ENCODE measurements around the gene GRID2. TPM values are rescaled to one million over a fixed set of nuclear protein-coding genes. Genes with fewer than 3 reads are reported as not detected.
"Not testable (repeated sequence)": the region's sequence is repeated elsewhere in the genome, so short reads cannot be mapped to it uniquely, and the experiment has no call there.

The GRID2 gene
- polyA plus RNA-seq, 3 donors, result 3.3 to 6.3 (median 4.8) TPM

GRCh38 chr4:93303440-93303839 is 999.7 kb downstream of the GRID2 start:
- DNase-seq (ENCODE audit: extremely low read depth in 1 of 11, low read depth in 9 of 11, low spot score in 4 of 11), result no peak

DNA sequence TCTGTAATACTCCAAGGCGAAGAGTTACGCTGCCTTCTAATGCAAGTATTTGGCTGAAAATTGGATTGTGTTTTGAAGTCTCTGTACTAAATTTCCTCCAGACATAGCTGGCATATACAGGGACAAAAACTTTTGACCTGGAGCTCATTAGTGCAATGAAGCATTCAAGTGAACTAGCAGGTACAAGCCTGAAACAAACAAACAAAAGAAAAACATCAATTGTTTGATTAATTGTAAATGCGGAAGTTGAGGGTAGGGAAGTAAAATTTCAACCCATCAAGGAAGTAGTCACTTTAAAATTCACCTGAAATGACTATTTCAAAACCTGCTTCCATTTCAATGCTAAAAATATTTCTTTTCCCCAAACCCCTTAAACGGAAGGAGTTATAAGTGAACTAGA is 1008.5 kb downstream of the GRID2 start:
- no peak for DNase-seq (ENCODE audit: extremely low read depth in 1 of 11, low read depth in 9 of 11, low spot score in 4 of 11)

DNA sequence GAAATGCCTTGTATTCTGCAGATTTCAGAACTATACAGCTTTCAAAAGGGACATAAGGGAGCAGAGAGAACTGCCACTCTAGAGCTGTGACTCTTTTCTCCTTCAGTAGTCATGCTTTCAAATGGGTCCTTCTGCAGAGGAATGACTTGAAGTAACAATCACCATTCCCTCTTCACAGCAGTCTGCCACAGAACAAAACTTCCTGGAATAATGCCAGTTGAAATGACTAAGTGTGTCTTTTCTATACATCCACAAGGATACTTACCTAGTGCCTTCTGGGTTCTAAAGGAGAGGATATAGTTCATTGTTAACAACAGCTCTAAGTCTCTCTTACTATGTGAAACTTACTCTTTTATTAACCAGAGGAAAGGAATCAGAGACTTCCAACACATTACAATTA is 1009.4 kb downstream of the GRID2 start:
- DNase-seq (ENCODE audit: extremely low read depth in 1 of 11, low read depth in 9 of 11, low spot score in 4 of 11), result no peak

DNA sequence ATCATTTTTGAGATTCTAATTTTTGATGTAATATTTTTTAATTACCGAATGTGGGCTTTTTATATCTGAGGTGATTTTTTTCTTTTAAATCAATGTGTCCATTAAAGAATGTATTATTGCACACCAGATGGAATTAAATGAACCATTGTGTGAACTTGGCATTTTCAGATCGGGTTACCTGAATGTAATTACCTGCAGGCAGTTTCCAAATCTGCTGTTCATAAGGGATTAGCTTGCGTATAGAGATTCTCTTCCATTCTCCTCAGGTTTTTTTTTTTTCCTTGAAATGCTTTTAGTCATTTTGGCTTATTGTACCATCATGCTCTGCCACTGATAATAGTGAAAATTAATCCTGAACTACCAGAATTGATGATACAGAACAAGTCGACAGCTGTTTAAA is 1013.3 kb downstream of the GRID2 start:
- no peak for DNase-seq (ENCODE audit: extremely low read depth in 1 of 11, low read depth in 9 of 11, low spot score in 4 of 11)

GRCh38 chr4:93317561-93317960 is 1013.8 kb downstream of the GRID2 start:
- DNase-seq (ENCODE audit: extremely low read depth in 1 of 11, low read depth in 9 of 11, low spot score in 4 of 11), result no peak

- no peak for DNase-seq (ENCODE audit: extremely low read depth in 1 of 11, low read depth in 9 of 11, low spot score in 4 of 11)
These were observed 1015.3 kb downstream of the GRID2 start for GRCh38 chr4:93319041-93319440.

DNA sequence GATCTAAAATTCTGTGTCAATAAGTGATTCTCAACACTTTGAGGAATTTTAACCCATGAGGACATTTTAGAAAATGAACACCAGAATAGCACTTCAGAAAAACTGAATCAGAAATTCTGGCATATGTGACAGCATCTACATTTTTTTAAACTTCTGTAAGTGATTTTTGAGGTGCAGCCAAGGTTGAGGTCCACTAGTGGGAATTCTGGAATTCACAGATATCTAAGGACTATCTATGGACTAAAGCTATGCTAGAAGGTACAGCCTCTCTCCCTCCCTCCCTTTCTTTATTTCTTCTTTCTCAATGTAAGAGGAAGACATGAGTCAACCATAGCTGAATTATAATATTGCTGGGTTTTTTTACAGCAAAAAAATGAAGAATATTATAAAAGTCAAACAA is 1016.6 kb downstream of the GRID2 start:
- no peak for DNase-seq (ENCODE audit: extremely low read depth in 1 of 11, low read depth in 9 of 11, low spot score in 4 of 11)

DNA sequence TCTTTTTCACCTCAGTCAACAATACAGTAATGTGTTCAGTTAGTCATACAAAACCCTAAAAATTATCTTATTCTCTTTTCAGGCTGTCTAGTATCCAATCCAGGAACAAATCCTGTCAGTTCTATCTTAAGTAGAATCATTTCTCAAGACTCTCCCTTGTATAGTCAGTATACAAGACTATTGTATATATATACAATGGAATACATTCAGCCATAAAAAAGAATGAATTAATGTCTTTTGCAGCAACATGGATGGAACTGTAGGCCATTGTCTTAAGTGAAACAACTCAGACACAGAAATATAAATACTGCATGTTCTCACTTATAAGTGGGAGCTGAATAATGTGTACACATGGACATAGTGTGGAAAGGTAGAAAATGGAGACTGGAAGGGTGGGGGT is 1023.6 kb downstream of the GRID2 start:
- no peak for DNase-seq (ENCODE audit: extremely low read depth in 1 of 11, low read depth in 9 of 11, low spot score in 4 of 11)

- peak in 4 of 11 donors; percentile 6 to 20 (median 14) for DNase-seq (ENCODE audit: extremely low read depth in 1 of 11, low read depth in 9 of 11, low spot score in 4 of 11)
These were observed 1030.2 kb downstream of the GRID2 start for GRCh38 chr4:93334003-93334402.

DNA sequence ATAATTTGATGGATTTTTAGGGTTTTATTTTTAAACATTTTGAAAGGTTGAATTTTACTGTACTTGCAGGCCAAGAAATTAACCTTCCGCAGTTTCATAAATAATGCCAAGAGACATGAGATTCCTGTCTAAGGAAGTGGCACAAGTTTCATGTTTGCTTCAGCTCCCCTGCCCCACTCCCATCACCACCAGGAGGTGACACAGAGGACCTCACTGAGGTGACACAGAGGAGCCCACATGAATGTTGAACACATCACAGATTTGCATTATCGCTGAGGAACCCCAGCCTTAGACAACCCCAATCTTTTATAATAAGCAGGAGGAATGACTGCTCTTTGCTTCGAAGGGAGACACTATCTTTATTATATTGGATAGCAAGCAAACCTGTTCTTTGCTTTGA is 1033.4 kb downstream of the GRID2 start:
- no peak for DNase-seq (ENCODE audit: extremely low read depth in 1 of 11, low read depth in 9 of 11, low spot score in 4 of 11)

DNA sequence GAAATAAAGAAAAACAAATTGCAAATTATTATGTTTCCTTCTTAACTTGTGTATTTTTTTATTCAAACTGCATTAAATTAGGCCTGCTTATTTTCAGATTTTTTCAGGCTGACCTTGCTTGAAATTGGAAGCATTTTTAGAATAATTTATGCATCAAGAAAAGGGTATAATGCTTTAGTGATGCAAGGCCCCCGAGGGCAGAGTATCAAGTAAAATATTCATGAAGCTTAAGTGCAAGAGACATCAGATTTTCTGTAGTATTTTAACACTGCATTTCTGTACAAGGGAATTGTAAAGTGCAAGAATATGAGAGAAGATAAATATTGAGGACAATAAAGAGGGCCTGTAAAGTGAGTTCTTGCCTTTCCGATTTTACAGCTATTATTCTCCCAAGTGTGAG is 1039.0 kb downstream of the GRID2 start:
- DNase-seq (ENCODE audit: extremely low read depth in 1 of 11, low read depth in 9 of 11, low spot score in 4 of 11), result no peak

DNA sequence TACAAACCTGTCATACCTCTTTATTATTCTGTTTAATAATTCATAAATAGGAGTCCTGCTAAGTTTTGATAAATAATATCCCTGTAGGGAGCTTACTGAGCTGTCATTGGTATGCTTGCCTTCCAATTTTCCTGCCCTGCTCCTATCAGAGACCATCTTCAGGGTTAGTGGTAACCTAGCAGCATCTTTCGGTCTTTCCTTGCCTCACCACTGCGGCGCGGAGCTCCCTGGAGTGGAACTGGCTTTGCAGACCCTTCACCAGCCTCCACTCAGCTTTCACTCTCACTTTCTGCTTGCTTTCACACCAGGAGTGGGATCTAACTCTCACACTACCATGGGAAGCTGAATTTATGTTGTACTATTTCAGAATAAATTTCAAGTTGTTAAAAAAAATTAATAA is 1043.1 kb downstream of the GRID2 start:
- no peak for DNase-seq (ENCODE audit: extremely low read depth in 1 of 11, low read depth in 9 of 11, low spot score in 4 of 11)

DNA sequence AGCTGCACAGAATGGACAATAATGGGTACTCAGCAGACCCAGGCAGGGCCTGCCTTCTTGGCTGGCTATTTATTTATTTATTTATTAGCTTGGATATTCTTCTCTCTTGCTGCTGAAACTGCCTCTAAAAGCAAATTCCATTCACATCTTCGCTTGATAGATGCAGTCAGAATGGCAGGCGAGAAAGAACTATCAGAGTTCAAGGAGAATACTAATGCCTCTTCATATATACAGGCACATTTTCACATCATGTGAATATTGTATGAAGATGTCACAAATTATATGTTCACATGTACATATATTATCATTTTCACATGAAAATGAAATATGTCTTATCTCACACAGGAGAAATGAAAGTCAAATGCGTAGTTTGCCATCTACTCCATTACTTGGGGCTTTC is 1045.1 kb downstream of the GRID2 start:
- no peak for DNase-seq (ENCODE audit: extremely low read depth in 1 of 11, low read depth in 9 of 11, low spot score in 4 of 11)

DNA sequence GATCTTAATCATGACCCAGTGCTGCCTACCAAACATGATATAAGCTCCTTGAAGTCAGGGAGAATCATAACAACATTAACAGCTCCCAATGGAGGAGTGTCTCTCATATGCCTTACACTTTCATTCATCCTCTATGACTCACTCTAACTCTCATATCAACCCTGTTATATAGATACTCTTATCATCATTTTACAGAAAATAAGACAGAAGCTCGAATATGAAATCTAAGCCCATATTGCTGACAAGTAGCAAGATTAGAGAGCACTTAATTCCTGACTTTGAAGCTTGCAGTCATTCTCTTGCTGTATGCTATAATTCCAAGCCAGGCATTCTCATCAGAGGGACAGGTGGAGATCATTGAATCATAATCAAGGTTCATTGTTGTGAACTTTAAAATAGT is 1048.1 kb downstream of the GRID2 start:
- DNase-seq (ENCODE audit: extremely low read depth in 1 of 11, low read depth in 9 of 11, low spot score in 4 of 11), result no peak

DNA sequence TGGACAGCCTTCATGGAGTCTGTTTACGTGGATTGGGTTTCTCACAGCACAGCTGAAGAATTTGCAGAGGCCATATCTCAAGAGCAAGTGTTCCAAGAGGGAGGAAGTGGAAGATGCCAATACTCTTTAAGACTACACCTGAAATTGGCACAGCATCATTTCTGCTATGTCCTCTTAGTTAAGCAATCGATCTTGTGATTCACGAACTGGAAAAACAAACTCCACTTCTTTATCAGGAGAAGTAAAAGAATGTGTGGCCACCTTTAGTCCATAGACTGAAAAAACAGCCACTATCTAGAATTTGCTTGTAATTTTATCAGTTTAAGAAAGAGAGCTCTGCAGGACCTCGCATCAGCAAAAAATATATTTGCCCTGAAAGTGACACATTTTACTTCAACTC is 1051.6 kb downstream of the GRID2 start:
- DNase-seq (ENCODE audit: extremely low read depth in 1 of 11, low read depth in 9 of 11, low spot score in 4 of 11), result no peak

GRCh38 chr4:93359586-93359985 is 1055.8 kb downstream of the GRID2 start:
- DNase-seq (ENCODE audit: extremely low read depth in 1 of 11, low read depth in 9 of 11, low spot score in 4 of 11), result no peak

DNA sequence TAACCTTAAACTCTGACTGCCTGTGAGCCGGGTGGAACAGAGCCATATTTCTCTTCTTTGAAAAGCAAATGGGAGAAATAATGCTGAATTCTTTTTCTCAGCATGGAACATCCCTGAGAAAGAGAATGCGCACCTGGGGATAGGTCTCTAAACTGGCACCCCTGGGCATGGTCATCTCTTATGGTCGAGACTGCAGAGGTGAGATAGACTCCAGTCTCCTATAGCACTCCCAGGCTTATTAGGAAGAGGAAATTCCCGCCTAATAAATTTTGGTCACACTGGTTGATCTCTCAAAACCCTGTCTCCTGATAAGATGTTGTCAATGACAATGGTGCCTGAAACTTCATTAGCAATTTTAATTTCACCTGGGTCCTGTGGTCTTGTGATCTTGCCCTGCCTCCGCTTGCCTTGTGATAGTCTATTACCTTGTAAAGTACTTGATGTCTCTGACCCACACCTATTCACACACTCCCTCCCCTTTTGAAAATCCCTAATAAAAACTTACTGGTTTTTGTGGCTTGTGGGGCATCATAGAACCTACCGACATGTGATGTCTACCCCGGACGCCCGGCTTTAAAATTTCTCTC is 1062.5 kb downstream of the GRID2 start:
- not testable (repeated sequence) for DNase-seq (ENCODE audit: extremely low read depth in 1 of 11, low read depth in 9 of 11, low spot score in 4 of 11)

DNA sequence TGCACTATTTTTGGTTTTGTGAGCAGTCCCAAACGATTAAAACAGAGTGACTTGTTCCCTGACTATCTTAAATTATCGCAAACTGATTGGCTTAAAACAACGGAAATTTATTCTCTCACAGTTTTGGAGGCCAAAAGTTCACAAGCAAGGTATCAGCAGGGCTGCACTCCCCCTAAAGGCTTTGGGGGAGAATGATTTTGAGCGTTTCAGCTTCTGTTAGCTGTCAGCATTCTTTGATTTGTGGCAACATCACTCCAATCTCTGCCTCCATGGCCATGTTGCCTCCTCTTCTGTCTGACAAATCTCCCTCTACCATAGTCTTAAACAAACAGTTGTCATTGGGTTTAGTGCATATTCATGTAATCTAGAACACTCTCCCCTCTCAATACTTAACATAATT is 1065.2 kb downstream of the GRID2 start:
- DNase-seq (ENCODE audit: extremely low read depth in 1 of 11, low read depth in 9 of 11, low spot score in 4 of 11), result no peak

DNA sequence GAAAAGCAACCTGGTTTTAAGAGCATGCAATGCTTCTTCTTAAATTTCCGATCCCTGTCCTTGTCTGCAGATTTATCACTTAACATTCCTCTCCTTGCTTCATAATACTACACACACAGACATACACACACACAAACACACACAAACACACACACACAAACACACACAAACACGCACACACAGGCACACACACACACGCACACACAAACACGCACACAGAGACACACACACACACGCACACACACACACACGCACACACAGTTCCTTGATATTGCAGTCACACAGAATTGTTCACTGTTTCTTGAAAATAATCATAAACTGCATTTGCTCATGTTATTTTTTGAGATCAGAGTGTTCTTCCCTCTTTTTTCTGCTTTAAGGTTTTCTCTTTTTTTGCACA is 1066.5 kb downstream of the GRID2 start:
- DNase-seq (ENCODE audit: extremely low read depth in 1 of 11, low read depth in 9 of 11, low spot score in 4 of 11), result no peak

- no peak for DNase-seq (ENCODE audit: extremely low read depth in 1 of 11, low read depth in 9 of 11, low spot score in 4 of 11)
These were observed 1070.4 kb downstream of the GRID2 start for GRCh38 chr4:93373893-93374860.

DNA sequence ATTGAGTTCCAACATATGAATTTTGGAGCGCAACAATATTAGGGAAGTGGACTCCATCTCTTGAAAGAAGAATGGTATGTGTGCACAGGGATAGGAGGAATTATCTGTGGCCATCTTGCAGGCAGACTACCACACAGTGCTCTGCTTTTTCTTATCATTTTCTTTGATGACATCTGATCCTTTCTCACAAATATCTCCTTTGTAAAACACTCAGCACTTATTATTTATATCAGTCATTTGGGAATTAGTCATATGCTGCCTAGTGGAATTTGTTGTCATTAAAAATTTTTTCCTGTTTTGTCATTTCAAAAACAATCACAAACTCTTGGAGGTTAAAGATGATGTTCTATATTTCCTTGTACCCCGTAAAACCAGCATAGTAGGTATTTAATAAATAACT is 1080.5 kb downstream of the GRID2 start:
- no peak for DNase-seq (ENCODE audit: extremely low read depth in 1 of 11, low read depth in 9 of 11, low spot score in 4 of 11)

Data from renal cortex interstitium (tissue), 11 donors.